ENCODE data around the gene CAPN3.
"Not testable (repeated sequence)": the region's sequence is repeated elsewhere in the genome, so short reads cannot be mapped to it uniquely, and the experiment has no call there.

Gene CAPN3

DNA sequence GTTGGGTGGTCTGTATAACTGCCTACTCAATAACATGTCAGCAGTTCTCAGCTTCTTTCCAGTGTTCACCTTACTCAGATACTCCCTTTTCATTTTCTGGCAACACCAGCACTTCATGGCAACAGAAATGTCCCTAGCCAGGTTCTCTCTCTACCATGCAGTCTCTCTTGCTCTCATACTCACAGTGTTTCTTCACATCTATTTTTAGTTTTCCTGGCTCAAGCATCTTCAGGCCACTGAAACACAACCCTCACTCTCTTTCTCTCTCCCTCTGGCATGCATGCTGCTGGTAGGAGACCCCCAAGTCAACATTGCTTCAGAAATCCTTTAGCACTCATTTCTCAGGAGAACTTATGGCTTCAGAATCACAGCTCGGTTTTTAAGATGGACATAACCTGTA, at the start of gene CAPN3:
TSS of gene CAPN3 (plus strand) at position 253 of the 400 bp plus-strand sequence. CDS start 305 bp downstream, outside the sequence.
- H3K4me3 Mint-ChIP-seq, result no peak within 1 kb of the TSS
- peaks cover 5% of the 10 kb centered on the region for H3K36me3 Mint-ChIP-seq
- no peaks in the 10 kb centered on the region for H3K4me1 Mint-ChIP-seq
- no peaks in the 10 kb centered on the region for H3K27me3 Mint-ChIP-seq
- no peak within 1 kb of the TSS for H3K27ac Mint-ChIP-seq
- no peaks in the 10 kb centered on the region for H3K9me3 Mint-ChIP-seq

DNA sequence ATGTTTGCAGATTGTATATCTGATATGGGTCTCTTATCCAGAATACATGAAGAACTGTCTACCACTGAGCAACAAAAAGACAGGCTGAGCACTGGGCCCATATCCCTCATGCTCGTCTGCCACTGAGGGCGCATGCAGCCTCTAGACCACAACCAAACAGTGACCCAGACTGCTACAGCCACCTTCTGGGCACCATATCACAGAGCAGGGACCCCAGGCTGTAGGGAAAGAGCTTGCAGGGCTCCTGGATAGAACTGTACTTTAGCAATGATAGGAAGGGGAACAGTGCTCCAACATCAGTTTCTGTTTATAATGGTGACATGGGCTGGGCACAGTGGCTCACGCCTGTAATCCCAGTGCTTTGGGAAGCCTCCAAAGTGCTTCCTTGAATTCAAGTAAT, 45.8 kb upstream of the CAPN3 start:
- peaks cover 21% of the 10 kb centered on the region for H3K36me3 Mint-ChIP-seq
- H3K9me3 Mint-ChIP-seq, result no peaks in the 10 kb centered on the region
- H3K4me3 Mint-ChIP-seq, result no peak overlapping the region
- H3K27me3 Mint-ChIP-seq, result no peaks in the 10 kb centered on the region
- no peak overlapping the region for H3K27ac Mint-ChIP-seq
- H3K4me1 Mint-ChIP-seq, result no peaks in the 10 kb centered on the region

DNA sequence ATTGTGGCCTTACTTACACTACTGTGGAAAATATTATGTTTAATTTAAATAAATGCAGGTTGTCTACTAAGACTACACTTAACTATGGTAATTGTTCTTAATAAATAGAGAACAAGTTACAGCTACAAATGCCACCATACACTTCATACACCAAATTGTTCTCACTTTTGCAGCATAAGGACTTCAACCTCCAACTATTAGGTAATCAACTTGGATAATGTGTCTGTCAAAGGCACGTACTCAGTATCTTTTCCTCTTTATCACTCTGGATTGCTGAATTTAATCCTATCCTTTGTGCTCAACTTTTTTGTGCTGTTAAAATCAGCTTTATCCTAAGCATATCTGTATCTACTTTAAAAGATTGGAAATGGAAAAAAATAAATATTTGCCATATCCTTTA, 44.5 kb upstream of the CAPN3 start:
- Mint-ChIP-seq H3K4me1 (no peaks in the 10 kb centered on the region), H3K36me3 (peaks cover 21% of the 10 kb centered on the region)

DNA sequence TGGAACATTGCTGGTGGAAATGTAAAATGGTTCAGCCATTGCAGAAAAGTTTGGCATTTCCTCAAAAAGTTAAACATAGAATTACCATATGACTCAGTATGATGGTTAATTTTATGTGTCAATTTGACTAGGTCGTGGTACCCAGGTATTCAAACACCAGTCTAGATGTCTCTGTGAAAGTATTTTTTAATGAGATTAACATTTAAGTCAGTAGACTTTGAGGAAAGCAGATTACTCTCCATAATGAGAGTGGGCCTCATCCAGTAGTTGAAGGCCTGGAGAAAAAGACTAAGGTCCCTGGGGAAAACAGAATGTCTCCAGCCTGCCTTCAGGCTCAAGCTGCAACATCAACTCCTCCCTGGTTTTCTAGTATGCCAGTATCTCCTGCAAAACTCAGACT, 43.8 kb upstream of the CAPN3 start:
- H3K4me1 Mint-ChIP-seq, result no peaks in the 10 kb centered on the region
- H3K27me3 Mint-ChIP-seq, result no peaks in the 10 kb centered on the region
- H3K27ac Mint-ChIP-seq, result no peak overlapping the region
- no peaks in the 10 kb centered on the region for H3K9me3 Mint-ChIP-seq
- H3K36me3 Mint-ChIP-seq, result peaks cover 17% of the 10 kb centered on the region
- H3K4me3 Mint-ChIP-seq, result no peak overlapping the region

More for the DNA sequence above, 44.5 kb upstream of the CAPN3 start:
- Mint-ChIP-seq H3K27me3 (no peaks in the 10 kb centered on the region), H3K9me3 (no peaks in the 10 kb centered on the region), H3K4me3 (no peak overlapping the region), H3K27ac (no peak overlapping the region)

DNA sequence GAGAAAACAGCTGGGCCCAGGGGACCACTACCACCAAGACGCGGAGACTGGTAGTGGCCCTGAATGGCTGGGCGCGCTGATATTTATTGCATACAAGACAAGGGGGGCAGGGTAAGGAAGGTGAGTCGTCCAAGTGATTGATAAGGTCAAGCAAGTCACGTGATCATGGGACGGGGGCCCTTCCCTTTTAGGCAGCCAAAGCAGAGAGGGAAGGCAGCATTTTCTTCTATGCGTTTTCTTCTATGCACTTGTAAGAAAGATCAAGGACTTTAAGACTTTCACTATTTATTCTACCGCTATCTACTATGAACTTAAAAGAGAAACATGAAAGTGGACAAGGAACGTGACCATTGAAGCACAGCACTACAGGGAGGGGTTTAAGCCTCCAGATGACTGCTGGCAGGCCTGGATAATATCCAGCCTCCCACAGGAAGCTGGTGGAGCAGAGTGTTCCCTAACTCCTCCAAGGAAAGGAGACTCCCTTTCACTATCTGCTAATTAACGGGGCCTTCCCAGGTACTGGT, 43.0 kb upstream of the CAPN3 start:
- H3K27ac Mint-ChIP-seq, H3K9me3 Mint-ChIP-seq, H3K4me1 Mint-ChIP-seq, H3K4me3 Mint-ChIP-seq, H3K27me3 Mint-ChIP-seq: not testable (repeated sequence)
- peaks cover 18% of the 10 kb centered on the region for H3K36me3 Mint-ChIP-seq

DNA sequence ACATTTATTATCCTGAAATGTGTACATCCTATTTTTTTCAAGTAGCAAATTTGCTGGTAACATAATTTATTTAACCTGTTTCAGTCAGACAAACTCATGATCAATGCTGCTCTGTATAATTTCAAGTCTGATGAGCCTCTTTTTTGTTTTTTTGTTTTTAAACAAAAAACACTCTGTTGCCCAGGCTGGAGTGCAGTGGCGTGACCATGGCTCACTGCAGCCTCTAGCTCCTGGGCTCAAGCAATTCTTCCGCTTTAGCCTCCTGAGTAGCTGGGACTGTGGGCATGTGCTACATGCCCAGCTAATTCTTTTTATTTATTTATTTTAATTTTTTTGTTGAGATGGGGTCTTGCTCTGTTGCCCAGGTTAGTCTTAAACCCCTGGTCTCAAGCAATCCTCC, 40.1 kb upstream of the CAPN3 start:
- Mint-ChIP-seq H3K4me3 (no peak overlapping the region), H3K9me3 (no peaks in the 10 kb centered on the region), H3K4me1 (no peaks in the 10 kb centered on the region), H3K36me3 (peaks cover 29% of the 10 kb centered on the region), H3K27ac (no peak overlapping the region), H3K27me3 (no peaks in the 10 kb centered on the region)

DNA sequence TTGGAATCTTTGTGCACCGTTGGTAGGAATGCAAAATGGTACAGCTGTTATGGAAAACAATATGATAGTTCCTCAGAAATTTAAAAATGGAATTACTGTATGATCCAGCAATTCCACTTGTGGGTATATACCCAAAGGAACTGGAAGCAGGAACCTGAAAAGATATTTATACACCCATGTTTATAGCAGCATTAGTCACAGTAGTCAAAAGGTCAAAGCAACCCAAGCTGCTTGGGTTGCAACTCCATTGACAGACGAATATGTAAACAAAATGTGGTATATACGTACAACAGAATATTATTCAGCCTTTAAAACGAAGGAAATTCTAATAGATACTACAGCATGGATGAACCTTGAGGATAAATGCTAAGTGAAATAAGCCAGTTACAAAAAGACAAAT, 35.0 kb upstream of the CAPN3 start:
- Mint-ChIP-seq H3K9me3 (no peaks in the 10 kb centered on the region), H3K36me3 (peaks cover 29% of the 10 kb centered on the region), H3K4me3 (no peak overlapping the region), H3K27me3 (no peaks in the 10 kb centered on the region), H3K4me1 (no peaks in the 10 kb centered on the region), H3K27ac (no peak overlapping the region)

DNA sequence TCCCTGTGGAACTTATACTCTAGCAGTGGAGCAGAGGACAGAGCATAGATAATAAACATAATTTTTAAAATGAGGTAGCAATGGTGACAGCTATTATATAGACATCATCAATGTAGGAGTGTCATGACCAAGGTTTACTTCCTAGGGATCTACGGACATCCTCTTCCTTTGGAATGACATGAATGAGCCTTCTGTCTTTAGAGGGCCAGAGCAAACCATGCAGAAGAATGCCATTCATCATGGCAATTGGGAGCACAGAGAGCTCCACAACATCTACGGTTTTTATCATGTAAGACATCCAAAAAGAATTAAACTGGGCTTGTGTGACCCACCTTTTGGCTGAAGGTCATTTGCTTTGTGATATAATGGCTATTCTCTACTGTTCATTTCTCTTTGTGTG, 30.1 kb upstream of the CAPN3 start:
- peaks cover 22% of the 10 kb centered on the region for H3K36me3 Mint-ChIP-seq
- no peaks in the 10 kb centered on the region for H3K27me3 Mint-ChIP-seq
- peaks cover 4% of the 10 kb centered on the region for H3K9me3 Mint-ChIP-seq
- no peaks in the 10 kb centered on the region for H3K4me1 Mint-ChIP-seq
- H3K27ac Mint-ChIP-seq, result no peak overlapping the region
- H3K4me3 Mint-ChIP-seq, result no peak overlapping the region

DNA sequence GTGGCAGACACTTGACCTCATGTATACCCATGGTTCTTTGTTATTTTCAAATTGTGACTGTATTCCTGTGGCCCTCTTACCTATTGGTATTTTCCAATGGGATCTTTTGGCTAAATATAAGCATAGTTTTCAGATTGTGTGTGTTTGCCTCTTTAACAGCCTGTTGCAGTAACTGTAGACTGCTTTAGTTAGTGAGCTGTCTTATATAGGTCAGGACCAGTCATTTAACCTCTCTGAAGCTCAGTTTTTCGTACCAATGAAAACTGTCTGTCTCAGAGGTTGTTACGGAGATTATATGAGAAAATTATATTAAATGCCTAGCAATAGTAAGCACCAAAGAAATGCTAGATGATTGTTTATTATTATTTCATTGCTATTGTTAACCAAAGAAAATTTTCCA, 29.3 kb upstream of the CAPN3 start:
- peaks cover 4% of the 10 kb centered on the region for H3K9me3 Mint-ChIP-seq

DNA sequence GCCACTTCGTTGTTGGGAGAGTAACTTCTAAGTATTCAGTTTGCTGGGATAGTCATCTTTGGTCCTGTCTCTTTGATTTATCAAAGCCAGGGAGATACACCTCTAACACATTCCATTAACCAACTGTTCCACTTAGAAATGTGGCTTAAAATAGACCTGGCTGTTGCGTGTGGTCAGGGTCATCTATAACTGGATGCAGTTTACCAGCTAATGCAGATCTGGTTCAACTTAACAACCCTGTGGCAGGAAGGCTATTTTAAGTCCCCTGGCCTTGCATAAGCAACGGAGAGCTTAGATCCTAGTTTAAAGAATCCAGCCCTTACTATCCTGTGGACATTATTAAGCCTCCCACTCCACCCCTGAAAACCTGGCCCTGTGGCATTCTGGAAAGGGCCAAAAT, 28.1 kb upstream of the CAPN3 start:
- Mint-ChIP-seq H3K27ac (no peak overlapping the region), H3K4me1 (no peaks in the 10 kb centered on the region), H3K27me3 (no peaks in the 10 kb centered on the region), H3K4me3 (no peak overlapping the region), H3K36me3 (peaks cover 32% of the 10 kb centered on the region), H3K9me3 (peaks cover 12% of the 10 kb centered on the region)

More for the DNA sequence above, 29.3 kb upstream of the CAPN3 start:
- peaks cover 24% of the 10 kb centered on the region for H3K36me3 Mint-ChIP-seq
- no peaks in the 10 kb centered on the region for H3K4me1 Mint-ChIP-seq
- no peaks in the 10 kb centered on the region for H3K27me3 Mint-ChIP-seq
- no peak overlapping the region for H3K27ac Mint-ChIP-seq
- H3K4me3 Mint-ChIP-seq, result no peak overlapping the region

DNA sequence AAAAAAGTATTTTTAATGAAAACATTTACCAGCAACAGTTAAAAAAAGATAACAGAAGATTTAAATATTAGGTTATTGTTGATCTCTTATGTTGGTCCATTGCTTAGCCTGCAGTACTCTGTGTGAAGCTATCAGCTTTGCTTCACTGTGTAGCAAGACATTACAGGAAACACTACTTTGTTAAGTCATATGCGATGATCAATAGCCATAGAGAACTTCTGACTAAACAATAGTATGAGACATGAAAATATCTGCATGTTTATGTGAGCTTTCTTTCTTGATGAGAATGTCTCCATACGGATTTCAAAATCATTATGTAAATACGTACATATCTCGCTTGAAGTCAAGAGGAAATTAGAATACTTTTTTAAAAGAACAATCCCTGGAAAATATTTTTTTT, 27.0 kb upstream of the CAPN3 start:
- H3K27ac Mint-ChIP-seq, result no peak overlapping the region
- H3K4me3 Mint-ChIP-seq, result no peak overlapping the region
- no peaks in the 10 kb centered on the region for H3K27me3 Mint-ChIP-seq
- H3K36me3 Mint-ChIP-seq, result peaks cover 35% of the 10 kb centered on the region
- H3K9me3 Mint-ChIP-seq, result peaks cover 12% of the 10 kb centered on the region
- no peaks in the 10 kb centered on the region for H3K4me1 Mint-ChIP-seq

DNA sequence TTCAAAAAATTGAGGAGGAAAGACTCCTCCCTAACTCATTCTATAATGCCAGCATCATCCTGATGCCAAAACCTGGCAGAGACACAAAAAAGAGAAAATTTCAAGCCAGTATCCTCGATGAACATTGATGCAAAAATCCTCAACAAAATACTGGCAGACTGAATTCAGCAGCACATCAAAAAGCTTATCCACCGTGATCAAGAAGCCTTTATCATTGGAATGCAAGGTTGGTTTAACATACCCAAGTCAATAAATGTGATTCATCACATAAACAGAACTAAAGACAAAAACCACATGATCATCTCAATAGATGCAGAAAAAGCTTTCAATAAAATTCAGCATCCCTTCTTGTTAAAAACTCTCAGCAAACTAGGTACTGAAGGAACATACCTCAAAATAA, 24.2 kb upstream of the CAPN3 start:
- Mint-ChIP-seq H3K4me1 (no peaks in the 10 kb centered on the region), H3K9me3 (peaks cover 12% of the 10 kb centered on the region), H3K27ac (no peak overlapping the region), H3K27me3 (no peaks in the 10 kb centered on the region), H3K4me3 (no peak overlapping the region), H3K36me3 (peaks cover 31% of the 10 kb centered on the region)

DNA sequence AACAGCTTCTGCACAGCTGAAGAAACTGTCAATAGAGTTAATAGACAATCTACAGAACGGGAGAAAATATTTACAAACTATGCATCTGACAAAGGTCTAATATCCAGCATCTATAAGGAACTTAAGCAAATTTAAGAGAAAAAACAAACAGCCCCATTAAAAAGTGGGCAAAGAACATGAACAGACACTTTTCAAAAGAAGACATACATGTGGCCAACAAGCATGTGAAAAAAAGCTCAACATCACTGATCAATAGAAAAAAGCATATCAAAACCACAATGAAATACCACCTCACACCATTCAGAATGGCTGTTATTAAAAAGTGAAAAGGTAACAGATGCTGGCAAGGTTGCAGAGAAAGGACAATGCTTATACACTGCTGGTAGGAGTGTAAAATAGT, 22.7 kb upstream of the CAPN3 start:
- H3K4me3 Mint-ChIP-seq, H3K4me1 Mint-ChIP-seq, H3K27me3 Mint-ChIP-seq, H3K27ac Mint-ChIP-seq: not testable (repeated sequence)
- Mint-ChIP-seq H3K36me3 (peaks cover 26% of the 10 kb centered on the region), H3K9me3 (peaks cover 12% of the 10 kb centered on the region)

DNA sequence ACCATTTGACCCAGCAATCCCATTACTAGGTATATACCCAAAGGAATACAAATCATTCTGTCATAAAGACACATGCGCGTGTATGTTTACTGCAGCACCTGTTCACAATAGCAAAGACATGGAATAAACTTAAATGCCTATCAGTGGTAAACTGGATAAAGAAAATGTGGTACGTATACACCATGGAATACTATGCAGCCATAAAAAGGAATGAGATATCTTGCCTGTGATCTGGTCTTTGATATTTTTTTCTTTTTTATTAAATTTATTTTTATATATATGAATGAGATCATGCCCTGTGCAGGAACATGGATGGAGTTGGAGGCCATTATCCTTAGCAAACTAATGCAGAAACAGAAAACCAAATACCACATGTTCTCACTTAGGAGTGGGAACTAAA, 22.2 kb upstream of the CAPN3 start:
- H3K4me1 Mint-ChIP-seq, H3K4me3 Mint-ChIP-seq, H3K27ac Mint-ChIP-seq, H3K27me3 Mint-ChIP-seq: not testable (repeated sequence)
- Mint-ChIP-seq H3K9me3 (peaks cover 12% of the 10 kb centered on the region), H3K36me3 (peaks cover 26% of the 10 kb centered on the region)

DNA sequence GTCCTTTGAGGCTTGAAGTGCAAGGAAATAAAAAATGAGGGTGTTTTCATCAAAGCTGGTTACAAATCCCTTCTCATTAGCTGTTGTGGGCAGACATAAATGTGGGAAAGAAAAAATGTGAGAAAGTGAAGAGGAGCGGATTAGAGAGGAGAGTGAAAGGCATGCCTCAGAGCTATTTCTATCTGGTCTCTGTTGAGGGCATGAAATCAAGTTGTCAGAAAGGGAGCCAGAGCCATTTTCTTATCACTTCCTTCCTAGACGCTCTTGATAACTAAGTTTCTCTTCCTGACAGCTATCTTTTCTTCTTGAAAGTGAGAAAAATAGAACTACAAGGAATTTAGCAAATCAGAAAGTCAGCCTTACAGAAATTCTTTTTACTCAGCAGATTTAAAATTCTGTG, 20.8 kb upstream of the CAPN3 start:
- no peaks in the 10 kb centered on the region for H3K4me1 Mint-ChIP-seq
- peaks cover 10% of the 10 kb centered on the region for H3K9me3 Mint-ChIP-seq
- H3K27me3 Mint-ChIP-seq, result no peaks in the 10 kb centered on the region
- H3K36me3 Mint-ChIP-seq, result peaks cover 26% of the 10 kb centered on the region
- no peak overlapping the region for H3K4me3 Mint-ChIP-seq
- H3K27ac Mint-ChIP-seq, result no peak overlapping the region

DNA sequence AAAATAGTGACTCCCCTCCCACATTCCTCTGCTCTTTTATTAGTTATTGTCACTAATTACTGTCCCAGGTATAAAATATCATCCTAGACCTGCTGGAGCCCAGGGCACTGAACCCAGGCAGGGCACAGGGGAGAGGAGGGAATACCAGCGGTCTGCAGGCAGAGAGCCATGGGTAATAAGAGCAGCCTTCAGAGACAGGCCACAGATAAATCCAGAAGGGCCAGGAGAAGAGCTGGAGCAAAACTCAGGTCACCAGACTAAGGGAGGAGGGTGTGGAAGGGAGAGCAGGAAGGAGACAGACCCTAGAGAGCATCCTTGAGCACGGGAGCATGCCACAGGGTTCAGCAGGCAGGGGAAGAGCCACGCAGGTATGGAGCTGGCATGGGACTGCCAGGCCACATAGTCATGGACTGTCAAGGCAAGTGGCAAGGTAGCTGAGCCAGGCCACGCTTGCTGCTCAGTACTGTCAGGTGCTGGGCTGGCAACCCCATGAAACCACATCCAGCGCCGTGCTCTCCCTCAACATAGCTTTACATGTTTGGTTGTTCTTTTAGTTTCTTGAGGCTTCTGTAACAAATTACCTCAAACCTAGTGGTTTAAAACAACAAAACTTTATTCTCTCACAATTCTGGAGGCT, 15.6 kb upstream of the CAPN3 start:
- no peaks in the 10 kb centered on the region for H3K4me1 Mint-ChIP-seq
- H3K27ac Mint-ChIP-seq, result no peak overlapping the region
- peaks cover 12% of the 10 kb centered on the region for H3K36me3 Mint-ChIP-seq
- no peak overlapping the region for H3K4me3 Mint-ChIP-seq
- H3K27me3 Mint-ChIP-seq, result no peaks in the 10 kb centered on the region
- no peaks in the 10 kb centered on the region for H3K9me3 Mint-ChIP-seq

DNA sequence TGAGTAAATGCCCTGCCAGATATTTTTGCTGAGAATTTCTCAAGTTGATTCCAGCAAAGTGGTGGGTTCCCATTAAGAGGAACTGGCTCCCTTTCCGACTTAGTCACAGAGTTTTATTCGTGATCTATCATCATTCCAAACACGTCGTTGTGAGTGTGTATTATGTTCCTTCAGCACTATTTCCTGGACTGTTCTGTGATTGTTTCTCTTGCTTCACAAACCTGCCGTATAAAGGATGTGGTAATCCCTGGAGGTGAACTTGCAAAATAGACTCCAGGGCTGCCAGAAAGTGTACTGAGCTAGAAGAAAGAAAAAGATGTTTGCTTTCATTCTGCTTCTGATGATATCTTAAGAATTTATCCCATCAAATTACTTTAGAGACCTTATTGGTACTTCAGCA, 14.5 kb upstream of the CAPN3 start:
- Mint-ChIP-seq H3K27ac (no peak overlapping the region), H3K36me3 (peaks cover 14% of the 10 kb centered on the region), H3K4me1 (no peaks in the 10 kb centered on the region), H3K4me3 (no peak overlapping the region), H3K27me3 (no peaks in the 10 kb centered on the region), H3K9me3 (no peaks in the 10 kb centered on the region)
